Psoas muscle (tissue), 8 donors: ENCODE results near the gene ZNF674. TPM values are rescaled to one million over a fixed set of nuclear protein-coding genes. Genes with fewer than 3 reads are reported as not detected.
"Not testable (repeated sequence)": the region's sequence is repeated elsewhere in the genome, so short reads cannot be mapped to it uniquely, and the experiment has no call there.

ENCODE experiments used
- ATAC-seq, 4 donors: fragments of 200-7000 bp; cut with Tn5 transposase; one replicate each; pipeline ENCODE4 v1.9.1; 2020; ENCODE audit warnings: moderate library complexity in 3 of 4, mild to moderate bottlenecking in 2 of 4
- DNase-seq, 2 donors: peaks; one replicate each; pipeline ENCODE4 v3.0.0-alpha.2; 2020
- H3K27ac ChIP-seq: fragments of 200-600 bp; one replicate; pipeline ENCODE4 v1.8.0; 2022
- H3K27me3 ChIP-seq, 3 donors: fragments of 200-600 bp in 1 of 3; one replicate each; pipeline versions ENCODE4 v1.6.1 to v1.8.0; 2013 to 2022; ENCODE audit warnings: low read length in 2 of 3, mild to moderate bottlenecking in 2 of 3, moderate library complexity in 1 of 3; ENCODE audit not compliant: insufficient read depth in 3 of 3
- H3K36me3 ChIP-seq, 2 donors: fragments of 200-600 bp in 1 of 2; one replicate each; pipeline versions ENCODE4 v1.6.1 to v1.8.0; 2013 to 2022; ENCODE audit warnings: low read depth in 1 of 2, mild to moderate bottlenecking in 1 of 2, moderate library complexity in 1 of 2; ENCODE audit not compliant: insufficient read depth in 1 of 2
- H3K4me1 ChIP-seq: fragments of 200-600 bp; one replicate; pipeline ENCODE4 v1.8.0; 2022
- H3K4me3 ChIP-seq: fragments of 200-600 bp; one replicate; pipeline ENCODE4 v1.8.0; 2022; ENCODE audit warnings: mild to moderate bottlenecking
- H3K9me3 ChIP-seq: fragments of 200-600 bp; one replicate; pipeline ENCODE4 v1.8.0; 2022
- WGBS, 3 donors: extraction: QIAGEN DNeasy Blood & Tissue Kit; methylation state at CpG; one replicate each; pipeline versions ENCODE4 v1.1.6 to v1.1.7; 2013; 5-methylcytosine and 5-hydroxymethylcytosine counted together
- intact Hi-C, 2 donors: fragments of 100-400 bp; cut with DNase I; formaldehyde crosslinking; loops; one replicate each; pipeline versions ENCODE4 v1.11.0 to v1.14.2; 2022
- polyA plus RNA-seq, 3 donors: library from polyadenylated mRNA; stranded (reverse); fragments of 200-250 nt; gene quantifications; one replicate each; pipeline ENCODE4 v1.2.3, GENCODE V29; 2013
- total RNA-seq, 4 donors: library from RNA; stranded (reverse); fragmentation: NEBNext Ultra II Directional in 2 of 4; extraction: Animal tissue kit (Norgen Biotek cat#: 25700) in 2 of 4; gene quantifications; one replicate each; pipeline versions ENCODE4 v1.2.1 to v1.2.4, GENCODE V29; 2021 to 2023
- TF ChIP-seq, protein P1 (sequence below): fragments of 200-600 bp; IDR thresholded peaks from one replicate; pipeline ENCODE4 v1.8.0; 2022; ENCODE audit warnings: antibody characterized with exemption
- donor health status: healthy with polysubstance abuse.
- donor health status: DM: no; HTN: no; CAD: no; lungs with moderate emphysema.
- donor health status: Bipolar disorder and iron deficiency.
- donor health status: healthy.
- donor health status: DM: yes; HTN: yes; CAD: no.
- donor health status: DM: no; HTN: no; CAD: no.
- donor health status: DM: no; HTN: no; CAD: no.
- donor health status: DM: yes; HTN: yes; CAD: no.

Gene ZNF674
- total and polyA plus RNA-seq, 7 donors, result 1.3 to 3.2 (median 2.5) TPM

DNA sequence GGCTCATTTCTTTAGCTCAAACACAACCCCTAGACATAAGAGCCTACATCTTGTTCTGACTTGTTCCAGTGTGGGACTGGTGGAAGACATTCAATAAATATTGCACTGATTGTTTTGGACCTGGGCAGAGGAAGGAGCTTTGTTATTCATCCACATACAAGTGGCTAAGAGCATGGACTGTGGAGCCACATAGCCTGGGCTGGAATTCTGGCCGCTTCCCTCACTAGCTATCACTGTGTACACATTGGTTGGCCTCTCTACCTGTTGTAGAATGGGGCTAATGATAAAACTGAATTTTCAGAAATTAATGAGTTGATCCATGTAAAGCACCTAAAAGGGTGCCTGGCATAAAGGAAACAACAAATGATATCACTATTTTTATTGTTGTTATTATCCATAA lies 80.0 kb downstream of the ZNF674 start:
- peaks cover 9% of the 10 kb centered on the region for H3K9me3 ChIP-seq
- no peak overlapping the region for H3K4me3 ChIP-seq
- WGBS, 3 donors, result 82 to 100% (median 98%) methylated on average over 1 of the region's 1 CpG
- intact Hi-C loops, result no loop called here
- H3K36me3 ChIP-seq, result peaks cover 0 to 40% of the 10 kb centered on the region in 2 donors
- ATAC-seq (no peak), DNase-seq (no peak)
- no peaks in the 10 kb centered on the region for H3K4me1 ChIP-seq
- no peak overlapping the region for H3K27ac ChIP-seq
- no peaks in the 10 kb centered on the region for H3K27me3 ChIP-seq
- TF ChIP-seq, protein P1, sequence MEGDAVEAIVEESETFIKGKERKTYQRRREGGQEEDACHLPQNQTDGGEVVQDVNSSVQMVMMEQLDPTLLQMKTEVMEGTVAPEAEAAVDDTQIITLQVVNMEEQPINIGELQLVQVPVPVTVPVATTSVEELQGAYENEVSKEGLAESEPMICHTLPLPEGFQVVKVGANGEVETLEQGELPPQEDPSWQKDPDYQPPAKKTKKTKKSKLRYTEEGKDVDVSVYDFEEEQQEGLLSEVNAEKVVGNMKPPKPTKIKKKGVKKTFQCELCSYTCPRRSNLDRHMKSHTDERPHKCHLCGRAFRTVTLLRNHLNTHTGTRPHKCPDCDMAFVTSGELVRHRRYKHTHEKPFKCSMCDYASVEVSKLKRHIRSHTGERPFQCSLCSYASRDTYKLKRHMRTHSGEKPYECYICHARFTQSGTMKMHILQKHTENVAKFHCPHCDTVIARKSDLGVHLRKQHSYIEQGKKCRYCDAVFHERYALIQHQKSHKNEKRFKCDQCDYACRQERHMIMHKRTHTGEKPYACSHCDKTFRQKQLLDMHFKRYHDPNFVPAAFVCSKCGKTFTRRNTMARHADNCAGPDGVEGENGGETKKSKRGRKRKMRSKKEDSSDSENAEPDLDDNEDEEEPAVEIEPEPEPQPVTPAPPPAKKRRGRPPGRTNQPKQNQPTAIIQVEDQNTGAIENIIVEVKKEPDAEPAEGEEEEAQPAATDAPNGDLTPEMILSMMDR, result no peak

DNA sequence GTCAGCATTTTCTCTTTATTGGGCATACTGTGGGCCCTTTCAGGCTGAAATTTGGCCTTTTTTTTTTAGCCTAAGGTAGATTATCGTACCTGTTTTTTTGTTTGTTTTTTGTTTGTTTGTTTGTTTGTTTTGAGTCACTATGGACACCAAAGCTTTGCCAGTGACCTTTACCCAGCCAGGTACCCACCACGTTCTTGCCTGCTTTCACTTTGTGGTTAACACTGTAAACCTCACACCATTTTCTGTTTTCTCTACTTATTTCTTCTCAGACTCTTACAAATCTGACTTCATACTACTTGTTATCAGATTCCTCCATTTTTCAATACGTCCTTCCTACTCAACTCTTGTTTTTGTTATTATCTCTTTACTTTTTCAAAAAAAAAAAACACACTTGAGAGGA lies 81.5 kb downstream of the ZNF674 start:
- TF ChIP-seq, protein P1, result no peak
- DNase-seq, result no peak
- intact Hi-C loops, result no loop called here
- no peak for ATAC-seq
- Histone ChIP-seq H3K4me3 (no peak overlapping the region), H3K27ac (no peak overlapping the region), H3K4me1 (no peaks in the 10 kb centered on the region), H3K9me3 (peaks cover 3% of the 10 kb centered on the region), H3K27me3 (no peaks in the 10 kb centered on the region), H3K36me3 (peaks cover 0 to 38% of the 10 kb centered on the region in 2 donors)
- 60 to 76% (median 67%) methylated on average over 3 of the region's 3 CpGs for WGBS, 3 donors

DNA sequence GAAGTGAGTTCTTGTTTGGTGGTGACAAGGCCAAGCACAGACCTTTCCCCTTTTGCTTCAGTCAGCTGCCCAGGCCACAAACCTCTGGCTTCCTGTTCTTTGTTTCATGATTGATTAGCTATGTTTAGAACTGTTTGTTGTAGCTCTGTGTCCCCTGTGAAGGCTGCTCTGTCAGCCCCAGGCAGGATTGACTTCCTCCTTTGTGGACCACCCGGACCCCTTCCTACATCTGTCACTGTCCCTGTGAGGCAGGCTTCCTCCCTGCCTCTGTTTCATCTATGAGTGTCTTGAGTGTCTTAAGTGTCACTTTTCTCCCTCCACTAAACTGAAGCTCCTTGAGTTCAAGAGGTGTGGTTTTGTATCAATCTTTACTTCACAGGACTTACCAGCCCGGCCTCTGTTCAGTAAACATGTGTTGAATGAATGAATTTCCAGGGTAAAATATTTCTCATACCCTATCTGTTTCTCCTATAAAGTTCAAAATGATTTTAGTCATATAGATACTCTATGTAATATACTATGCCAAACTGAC lies 83.5 kb downstream of the ZNF674 start:
- Histone ChIP-seq H3K36me3 (peaks cover 0 to 23% of the 10 kb centered on the region in 2 donors), H3K9me3 (no peaks in the 10 kb centered on the region), H3K27ac (no peak overlapping the region), H3K4me1 (no peaks in the 10 kb centered on the region), H3K4me3 (no peak overlapping the region), H3K27me3 (no peaks in the 10 kb centered on the region)
- ATAC-seq (no peak), DNase-seq (no peak)
- TF ChIP-seq, protein P1, result no peak
- WGBS, 3 donors, result 50 to 71% (median 66%) methylated on average over 2 of the region's 2 CpGs
- intact Hi-C loops, result no loop called here

DNA sequence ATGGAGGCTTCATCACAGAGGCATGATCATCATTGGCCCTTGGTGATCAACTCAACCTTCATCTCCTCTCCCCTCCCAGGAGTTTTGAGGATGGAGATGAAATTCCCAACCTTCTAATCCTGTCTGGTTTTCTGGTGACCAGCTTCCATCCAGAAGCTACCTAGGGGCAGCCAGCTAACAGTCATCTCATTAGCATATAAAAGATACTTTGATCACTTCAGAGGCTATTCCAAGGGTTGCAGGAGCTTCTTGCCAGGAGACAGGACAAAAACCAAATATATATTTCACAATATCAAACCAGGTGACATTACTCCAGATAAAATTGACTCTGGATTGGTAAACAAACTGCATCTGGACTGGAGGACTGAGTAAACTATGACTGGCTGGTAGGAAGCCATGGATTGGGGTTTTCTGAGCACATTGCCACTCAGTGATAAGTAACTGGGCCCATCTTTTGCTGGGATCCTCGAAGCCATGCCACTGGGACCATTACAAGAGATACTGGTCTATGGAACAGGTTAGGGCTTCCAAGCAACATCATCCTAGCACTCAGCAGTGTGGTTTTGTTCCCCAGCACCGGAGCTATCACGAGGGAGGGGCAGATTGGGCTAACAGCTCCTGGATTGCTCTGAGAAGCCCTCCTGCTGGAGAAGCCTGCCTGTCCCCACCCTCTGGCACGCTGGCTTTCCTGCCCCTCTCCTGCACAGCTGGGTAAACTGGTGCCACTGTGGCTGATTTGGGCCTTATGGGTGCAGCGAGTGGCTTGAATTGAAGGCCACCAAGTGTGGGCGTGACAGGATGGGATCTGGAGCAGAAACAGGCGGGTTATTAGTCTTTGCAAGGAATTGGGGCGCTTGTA lies 84.2 kb downstream of the ZNF674 start:
- intact Hi-C loops, H3K9me3 ChIP-seq, H3K4me1 ChIP-seq, H3K4me3 ChIP-seq, H3K27ac ChIP-seq, ATAC-seq, DNase-seq, H3K27me3 ChIP-seq: not testable (repeated sequence)
- H3K36me3 ChIP-seq, result peaks cover 0 to 24% of the 10 kb centered on the region in 2 donors
- 70 to 84% (median 71%) methylated on average over 7 to 8 of the region's 8 CpGs for WGBS, 3 donors

DNA sequence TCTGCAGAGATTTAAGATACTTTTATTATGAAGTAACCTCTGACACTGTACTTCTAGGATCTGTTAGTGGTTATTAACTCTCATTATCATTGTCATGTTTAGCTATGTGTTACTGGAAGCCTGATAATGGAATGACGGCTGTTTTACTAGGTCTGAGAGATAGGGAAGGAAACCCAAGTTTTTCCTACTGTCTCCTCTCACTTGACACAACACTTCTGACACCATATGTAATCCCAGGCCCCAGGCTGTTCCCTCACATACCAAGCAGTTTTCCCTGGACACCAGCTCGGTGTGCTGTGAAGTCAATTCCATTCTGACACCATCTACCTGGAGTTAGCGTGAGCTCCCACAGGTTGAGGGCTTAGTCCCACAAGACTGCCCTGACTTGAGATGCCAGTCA lies 85.6 kb downstream of the ZNF674 start:
- TF ChIP-seq, protein P1, result no peak
- no peak overlapping the region for H3K27ac ChIP-seq
- no peak for ATAC-seq
- WGBS, 3 donors, result 83 to 92% (median 88%) methylated on average over 3 of the region's 3 CpGs
- H3K4me1 ChIP-seq, result no peaks in the 10 kb centered on the region
- H3K36me3 ChIP-seq, result peaks cover 0 to 30% of the 10 kb centered on the region in 2 donors
- no peak for DNase-seq
- H3K27me3 ChIP-seq, result no peaks in the 10 kb centered on the region
- H3K9me3 ChIP-seq, result no peaks in the 10 kb centered on the region
- intact Hi-C loops, result no loop called here
- no peak overlapping the region for H3K4me3 ChIP-seq
